ENCODE measurements around the gene CDCP2.

CDCP2 gene

DNA sequence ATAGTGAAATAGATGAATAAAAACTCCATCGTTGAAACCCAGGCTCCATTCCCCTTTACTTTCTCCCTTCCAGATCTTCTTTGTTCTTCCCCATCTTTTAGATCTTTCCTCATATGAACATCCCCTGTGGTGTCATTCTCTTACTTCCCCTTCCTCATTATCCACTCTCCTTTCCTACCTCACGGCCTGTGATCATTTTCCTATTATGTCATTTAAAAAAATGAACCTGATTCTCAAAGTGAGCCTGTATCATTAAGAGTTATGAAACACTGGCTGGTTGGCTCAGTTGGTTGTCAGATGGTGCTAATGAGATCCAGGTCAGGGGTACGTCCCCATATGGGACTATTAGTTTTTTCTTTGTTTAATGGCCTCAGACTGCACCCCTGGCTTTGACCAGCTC is 61.1 kb downstream of the CDCP2 start:
- TF ChIP-seq, protein P1, sequence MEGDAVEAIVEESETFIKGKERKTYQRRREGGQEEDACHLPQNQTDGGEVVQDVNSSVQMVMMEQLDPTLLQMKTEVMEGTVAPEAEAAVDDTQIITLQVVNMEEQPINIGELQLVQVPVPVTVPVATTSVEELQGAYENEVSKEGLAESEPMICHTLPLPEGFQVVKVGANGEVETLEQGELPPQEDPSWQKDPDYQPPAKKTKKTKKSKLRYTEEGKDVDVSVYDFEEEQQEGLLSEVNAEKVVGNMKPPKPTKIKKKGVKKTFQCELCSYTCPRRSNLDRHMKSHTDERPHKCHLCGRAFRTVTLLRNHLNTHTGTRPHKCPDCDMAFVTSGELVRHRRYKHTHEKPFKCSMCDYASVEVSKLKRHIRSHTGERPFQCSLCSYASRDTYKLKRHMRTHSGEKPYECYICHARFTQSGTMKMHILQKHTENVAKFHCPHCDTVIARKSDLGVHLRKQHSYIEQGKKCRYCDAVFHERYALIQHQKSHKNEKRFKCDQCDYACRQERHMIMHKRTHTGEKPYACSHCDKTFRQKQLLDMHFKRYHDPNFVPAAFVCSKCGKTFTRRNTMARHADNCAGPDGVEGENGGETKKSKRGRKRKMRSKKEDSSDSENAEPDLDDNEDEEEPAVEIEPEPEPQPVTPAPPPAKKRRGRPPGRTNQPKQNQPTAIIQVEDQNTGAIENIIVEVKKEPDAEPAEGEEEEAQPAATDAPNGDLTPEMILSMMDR (IDR thresholded peaks at IDR 0.05) = no peak
- TF ChIP-seq ZFX (IDR thresholded peaks at IDR 0.05; ENCODE audit: borderline replicate concordance) = no peak
- H3K27ac ChIP-seq = no peak overlapping the region

GRCh38 chr1:54088385-54088784 is 64.4 kb downstream of the CDCP2 start:
- TF ChIP-seq ZFX (IDR thresholded peaks at IDR 0.05; ENCODE audit: borderline replicate concordance) = no peak
- TF ChIP-seq, protein P1 (IDR thresholded peaks at IDR 0.05) = no peak
- H3K27ac ChIP-seq = no peak overlapping the region

DNA sequence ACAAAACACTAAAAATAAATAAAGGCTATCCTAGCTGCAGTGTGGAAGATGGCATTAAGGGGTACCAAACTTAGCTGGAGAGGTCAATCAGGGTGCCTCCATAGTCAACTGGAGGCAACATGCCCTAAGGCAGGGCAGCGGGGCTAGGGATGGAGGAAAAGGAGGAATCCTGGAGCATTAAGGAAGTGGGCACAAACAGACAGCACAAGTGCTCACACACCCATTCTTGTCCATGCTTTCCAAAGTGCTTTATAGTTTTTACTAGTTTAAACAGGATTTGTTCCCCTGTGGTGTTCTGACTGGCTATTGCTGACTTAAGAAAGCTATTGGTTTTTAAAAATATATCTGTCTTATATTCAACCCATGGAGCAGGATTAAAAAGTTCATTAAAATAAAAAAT is 66.0 kb downstream of the CDCP2 start:
- H3K27ac ChIP-seq = no peak overlapping the region
- TF ChIP-seq ZFX (IDR thresholded peaks at IDR 0.05; ENCODE audit: borderline replicate concordance) = no peak

DNA sequence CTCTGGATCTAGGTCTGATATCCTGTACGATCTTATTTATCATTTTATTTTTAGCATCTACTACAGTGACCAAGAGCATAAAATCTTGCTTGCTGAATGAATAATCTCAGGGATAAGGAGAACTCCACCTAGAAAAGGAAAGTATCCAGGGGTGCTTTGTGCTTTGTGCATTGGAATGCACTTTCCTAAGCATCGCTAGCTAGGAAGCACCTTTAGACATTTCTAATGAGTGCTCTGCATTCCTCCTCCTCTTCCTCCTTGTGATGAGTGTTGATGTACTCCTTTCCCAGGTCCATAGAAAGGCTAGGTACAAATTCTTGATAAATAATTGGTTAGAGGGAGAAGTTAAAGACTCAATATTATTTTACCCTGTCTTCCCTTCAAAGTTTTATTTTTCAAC is 68.0 kb downstream of the CDCP2 start:
- no peak overlapping the region for H3K27ac ChIP-seq
- TF ChIP-seq, protein P1 (IDR thresholded peaks at IDR 0.05) = no peak
- TF ChIP-seq ZFX (IDR thresholded peaks at IDR 0.05; ENCODE audit: borderline replicate concordance) = no peak

Measured in 22Rv1 (cell line).